HepG2 (cell line): Measurements from ENCODE around the gene TPM3.
A peak's percentile ranks its signal among the peaks of the same experiment; 100 is the strongest.

Experiments
- CHCHD3 ChIP-seq: sonication (generic); formaldehyde crosslinking; IDR thresholded peaks from 2 replicates; pipeline ENCODE4 v1.8.0; 2022; ENCODE audit warnings: mild to moderate bottlenecking, missing genetic modification reagents, moderate library complexity
- CTCF ChIP-seq: sonication (generic); formaldehyde crosslinking; IDR thresholded peaks from 2 replicates; pipeline ENCODE4 v1.5.0; 2020; ENCODE audit warnings: mild to moderate bottlenecking, missing genetic modification reagents, moderate library complexity
- EP300 ChIP-seq, 3 experiments: sonication (generic) in 1 of 3; formaldehyde crosslinking in 1 of 3; IDR thresholded peaks; 2 replicates each; pipeline versions ENCODE4 v1.5.1 to v1.6.1; 2011 to 2020; ENCODE audit warnings: low read depth in 2 of 3, low read length in 2 of 3, borderline replicate concordance in 1 of 3, improper control_type of control experiment in 1 of 3, mild to moderate bottlenecking in 1 of 3, missing genetic modification reagents in 1 of 3, moderate library complexity in 1 of 3
- HIVEP1 ChIP-seq: sonication (generic); formaldehyde crosslinking; IDR thresholded peaks from 2 replicates; pipeline ENCODE4 v1.4.0; 2020; ENCODE audit warnings: mild to moderate bottlenecking, missing genetic modification reagents
- SP1 ChIP-seq, 2 experiments: fragments of 450-650 bp in 1 of 2; sonication (generic) in 1 of 2; formaldehyde crosslinking in 1 of 2; IDR thresholded peaks; 2 replicates each; pipeline versions ENCODE4 v1.4.0 to v1.6.1; 2016 to 2020; ENCODE audit warnings: missing genetic modification reagents in 1 of 2
- SRF ChIP-seq: IDR thresholded peaks from 2 replicates; pipeline ENCODE4 v1.6.1; 2011; ENCODE audit warnings: mild to moderate bottlenecking, low read depth, low read length, moderate library complexity
- TCF12 ChIP-seq, 2 experiments: fragments of 450-650 bp in 1 of 2; sonication (generic) in 1 of 2; formaldehyde crosslinking in 1 of 2; IDR thresholded peaks; 2 replicates each; pipeline versions ENCODE4 v1.6.1 to v1.8.0; 2017 to 2022; ENCODE audit warnings: antibody characterized with exemption in 1 of 2, mild to moderate bottlenecking in 1 of 2, missing genetic modification reagents in 1 of 2, moderate library complexity in 1 of 2
- ZNF335 ChIP-seq: sonication (generic); formaldehyde crosslinking; IDR thresholded peaks from 2 replicates; pipeline ENCODE4 v1.4.0; 2020; ENCODE audit warnings: missing genetic modification reagents

GRCh38 chr1:154190550-154190949 is 1.4 kb downstream of the TPM3 start:
- TF ChIP-seq CHCHD3 (CRISPR knock-in tag) (no peak), HIVEP1 (CRISPR knock-in tag) (no peak), CTCF (CRISPR knock-in tag) (no peak), EP300 (IDR thresholded peaks at IDR 0.05; ENCODE audit: low read depth in 2 of 2, low read length in 2 of 2) (no peak), EP300 (CRISPR knock-in tag; IDR thresholded peaks at IDR 0.05; ENCODE audit: borderline replicate concordance) (no peak), SP1 (IDR thresholded peaks at IDR 0.05) (no peak), SP1 (CRISPR knock-in tag; IDR thresholded peaks at IDR 0.05) (no peak), ZNF335 (CRISPR knock-in tag) (no peak), SRF (peak; percentile 91), TCF12 (IDR thresholded peaks at IDR 0.05) (no peak), TCF12 (CRISPR knock-in tag; IDR thresholded peaks at IDR 0.05) (no peak)
